ENCODE measurements around the gene KRT25.

Gene KRT25, protein sequence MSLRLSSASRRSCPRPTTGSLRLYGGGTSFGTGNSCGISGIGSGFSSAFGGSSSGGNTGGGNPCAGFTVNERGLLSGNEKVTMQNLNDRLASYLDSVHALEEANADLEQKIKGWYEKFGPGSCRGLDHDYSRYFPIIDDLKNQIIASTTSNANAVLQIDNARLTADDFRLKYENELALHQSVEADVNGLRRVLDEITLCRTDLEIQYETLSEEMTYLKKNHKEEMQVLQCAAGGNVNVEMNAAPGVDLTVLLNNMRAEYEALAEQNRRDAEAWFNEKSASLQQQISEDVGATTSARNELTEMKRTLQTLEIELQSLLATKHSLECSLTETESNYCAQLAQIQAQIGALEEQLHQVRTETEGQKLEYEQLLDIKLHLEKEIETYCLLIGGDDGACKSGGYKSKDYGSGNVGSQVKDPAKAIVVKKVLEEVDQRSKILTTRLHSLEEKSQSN

DNA sequence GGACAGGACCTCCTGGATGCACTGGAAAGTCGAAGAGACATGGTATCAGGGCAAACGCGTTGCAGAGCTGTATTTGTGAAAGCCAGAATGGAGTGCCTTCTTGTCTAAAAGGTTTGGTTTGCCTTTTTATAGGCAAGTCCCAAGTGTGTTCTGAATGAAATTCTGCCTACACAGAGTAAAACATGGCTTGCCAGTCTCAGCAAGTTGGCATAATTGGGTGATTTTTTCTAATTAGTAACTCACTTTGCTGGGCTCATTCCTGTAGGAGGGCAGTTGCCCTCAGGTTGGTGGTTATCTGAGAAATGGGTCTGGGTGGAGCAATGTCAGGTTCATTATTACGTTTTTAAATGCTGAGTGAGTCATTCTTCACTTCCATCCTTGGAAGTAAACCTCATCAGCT is at the start of gene KRT25:
Gene KRT25 (minus strand): TSS at position 101 of the 400 bp plus-strand sequence. CDS start 60 bp downstream, at position 41.
- Histone ChIP-seq H3K36me3 (no peaks in the 10 kb centered on the region), H3K4me1 (ENCODE audit: control insufficient read depth in 1 of 2, insufficient read depth in 1 of 2, low read depth in 1 of 2, low read length in 1 of 2) (no peaks in the 10 kb centered on the region), H3K27me3 (peaks cover 60% of the 10 kb centered on the region), H3K27ac (no peak within 1 kb of the TSS), H3K9me3 (no peaks in the 10 kb centered on the region), H3K4me3 (ENCODE audit: low read depth in 1 of 2, low read length in 1 of 2) (no peak within 1 kb of the TSS)
- TF ChIP-seq, protein P1, sequence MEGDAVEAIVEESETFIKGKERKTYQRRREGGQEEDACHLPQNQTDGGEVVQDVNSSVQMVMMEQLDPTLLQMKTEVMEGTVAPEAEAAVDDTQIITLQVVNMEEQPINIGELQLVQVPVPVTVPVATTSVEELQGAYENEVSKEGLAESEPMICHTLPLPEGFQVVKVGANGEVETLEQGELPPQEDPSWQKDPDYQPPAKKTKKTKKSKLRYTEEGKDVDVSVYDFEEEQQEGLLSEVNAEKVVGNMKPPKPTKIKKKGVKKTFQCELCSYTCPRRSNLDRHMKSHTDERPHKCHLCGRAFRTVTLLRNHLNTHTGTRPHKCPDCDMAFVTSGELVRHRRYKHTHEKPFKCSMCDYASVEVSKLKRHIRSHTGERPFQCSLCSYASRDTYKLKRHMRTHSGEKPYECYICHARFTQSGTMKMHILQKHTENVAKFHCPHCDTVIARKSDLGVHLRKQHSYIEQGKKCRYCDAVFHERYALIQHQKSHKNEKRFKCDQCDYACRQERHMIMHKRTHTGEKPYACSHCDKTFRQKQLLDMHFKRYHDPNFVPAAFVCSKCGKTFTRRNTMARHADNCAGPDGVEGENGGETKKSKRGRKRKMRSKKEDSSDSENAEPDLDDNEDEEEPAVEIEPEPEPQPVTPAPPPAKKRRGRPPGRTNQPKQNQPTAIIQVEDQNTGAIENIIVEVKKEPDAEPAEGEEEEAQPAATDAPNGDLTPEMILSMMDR (IDR thresholded peaks at IDR 0.05) = no peak

DNA sequence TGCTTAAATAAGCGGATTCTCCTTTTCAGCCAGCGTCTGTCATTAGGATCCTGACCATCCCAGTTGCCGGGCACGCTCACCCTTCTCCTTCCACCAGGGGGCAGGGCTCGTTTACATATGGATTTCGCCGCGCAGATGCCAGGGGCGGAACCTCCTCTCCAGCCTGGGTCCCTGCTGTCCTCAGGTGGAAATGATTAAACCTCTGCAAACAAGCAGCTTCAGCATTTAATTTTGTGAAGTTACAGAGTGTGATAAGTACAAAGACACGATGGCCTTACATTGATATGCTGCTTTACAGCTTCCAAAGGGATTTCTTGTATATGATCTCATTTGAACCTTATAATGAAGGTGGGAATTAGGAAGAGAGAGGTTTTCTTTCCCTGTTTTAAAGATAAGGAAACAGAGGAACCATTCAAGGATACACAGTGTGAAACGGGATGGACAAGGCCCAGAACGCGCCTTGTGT is 48.5 kb upstream of the KRT25 start:
- Histone ChIP-seq H3K9me3 (no peaks in the 10 kb centered on the region), H3K27me3 (peaks cover 100% of the 10 kb centered on the region), H3K4me1 (ENCODE audit: control insufficient read depth in 1 of 2, insufficient read depth in 1 of 2, low read depth in 1 of 2, low read length in 1 of 2) (no peaks in the 10 kb centered on the region), H3K27ac (no peak overlapping the region), H3K36me3 (no peaks in the 10 kb centered on the region), H3K4me3 (ENCODE audit: low read depth in 1 of 2, low read length in 1 of 2) (no peak overlapping the region)
- TF ChIP-seq, protein P1 (IDR thresholded peaks at IDR 0.05) = peak; percentile 55

DNA sequence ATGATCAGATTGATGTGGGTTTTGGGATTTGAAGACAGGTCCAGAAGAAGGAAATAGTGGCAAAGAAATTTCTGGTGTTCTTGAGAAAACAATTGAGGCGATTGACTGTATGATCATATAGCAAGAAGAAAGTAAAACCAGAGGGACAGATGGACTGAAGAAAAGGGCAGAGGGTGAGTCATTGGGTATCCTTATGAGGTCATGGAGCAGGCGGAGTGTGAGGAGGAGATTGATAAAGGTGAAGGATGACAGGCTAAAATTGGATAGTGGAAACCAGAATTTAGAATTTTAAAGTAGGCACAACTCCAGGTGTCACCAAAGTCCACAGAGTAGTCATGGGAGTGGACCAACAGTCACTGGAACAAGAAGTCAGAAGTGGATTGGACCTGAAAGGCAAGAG is 46.0 kb upstream of the KRT25 start:
- H3K4me3 ChIP-seq (ENCODE audit: low read depth in 1 of 2, low read length in 1 of 2) = no peak overlapping the region
- no peaks in the 10 kb centered on the region for H3K9me3 ChIP-seq
- TF ChIP-seq, protein P1 (IDR thresholded peaks at IDR 0.05) = no peak
- no peak overlapping the region for H3K27ac ChIP-seq
- no peaks in the 10 kb centered on the region for H3K36me3 ChIP-seq
- H3K4me1 ChIP-seq (ENCODE audit: control insufficient read depth in 1 of 2, insufficient read depth in 1 of 2, low read depth in 1 of 2, low read length in 1 of 2) = no peaks in the 10 kb centered on the region
- H3K27me3 ChIP-seq = peaks cover 100% of the 10 kb centered on the region

DNA sequence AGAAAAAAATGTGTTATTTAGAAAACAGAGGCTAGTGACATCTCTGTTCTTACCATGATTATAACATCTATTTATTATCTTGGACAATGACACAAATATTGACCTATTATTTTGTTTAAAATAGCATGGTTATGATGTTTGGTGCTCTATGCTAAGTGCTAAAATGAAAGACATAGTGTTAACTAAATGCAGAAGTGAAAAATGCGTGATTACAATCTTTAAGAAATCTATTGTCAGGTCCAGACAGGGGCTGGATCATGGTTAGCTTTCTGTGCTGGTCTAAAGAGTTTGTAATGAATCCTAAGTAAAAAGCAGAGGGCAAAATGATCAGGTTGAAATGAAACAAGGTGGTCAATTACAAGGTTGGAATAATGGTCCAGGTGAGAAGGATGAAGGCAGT is 45.2 kb upstream of the KRT25 start:
- H3K4me1 ChIP-seq (ENCODE audit: control insufficient read depth in 1 of 2, insufficient read depth in 1 of 2, low read depth in 1 of 2, low read length in 1 of 2) = no peaks in the 10 kb centered on the region
- H3K36me3 ChIP-seq = no peaks in the 10 kb centered on the region
- no peaks in the 10 kb centered on the region for H3K9me3 ChIP-seq
- no peak overlapping the region for H3K4me3 ChIP-seq (ENCODE audit: low read depth in 1 of 2, low read length in 1 of 2)
- H3K27me3 ChIP-seq = peaks cover 100% of the 10 kb centered on the region
- H3K27ac ChIP-seq = no peak overlapping the region
- TF ChIP-seq, protein P1 (IDR thresholded peaks at IDR 0.05) = no peak

DNA sequence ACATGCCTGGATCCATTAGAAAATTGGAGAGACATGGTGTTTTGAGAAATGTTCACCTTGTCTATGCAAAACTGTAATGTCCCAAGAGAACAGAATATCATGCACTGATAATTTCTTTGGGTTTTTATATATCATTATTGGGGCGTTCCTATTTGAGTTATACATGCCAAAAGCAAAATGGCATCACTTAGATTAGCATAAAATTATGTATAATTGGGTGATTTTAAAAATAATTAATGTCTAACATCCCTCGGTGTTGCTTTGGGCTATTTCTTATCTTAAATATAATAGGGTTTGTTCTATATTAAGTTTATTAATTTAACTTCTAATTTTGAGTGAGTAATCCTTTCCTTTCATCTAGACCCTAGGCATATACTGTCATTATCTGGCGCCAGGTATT is 44.7 kb upstream of the KRT25 start, which contains the start of gene KRT28:
Gene KRT28 (minus strand): TSS at position 101 of the 400 bp plus-strand sequence. CDS start 66 bp downstream, at position 35.
- no peaks in the 10 kb centered on the region for H3K36me3 ChIP-seq
- H3K27me3 ChIP-seq = peaks cover 100% of the 10 kb centered on the region
- no peaks in the 10 kb centered on the region for H3K9me3 ChIP-seq
- H3K4me1 ChIP-seq (ENCODE audit: control insufficient read depth in 1 of 2, insufficient read depth in 1 of 2, low read depth in 1 of 2, low read length in 1 of 2) = no peaks in the 10 kb centered on the region
- no peak within 1 kb of the TSS for H3K4me3 ChIP-seq (ENCODE audit: low read depth in 1 of 2, low read length in 1 of 2)
- TF ChIP-seq, protein P1 (IDR thresholded peaks at IDR 0.05) = no peak
- H3K27ac ChIP-seq = no peak within 1 kb of the TSS
